Measurements from ENCODE around the gene UGT1A9.

GRCh38 chr2:233658610-233659009 lies 13.1 kb upstream of the UGT1A9 start:
- TF ChIP-seq CTCF (IDR thresholded peaks at IDR 0.05; ENCODE audit: insufficient read depth, low read length, poor library complexity, severe bottlenecking) (no peak), EZH2phosphoT487 (conservative IDR thresholded peaks at IDR 0.05; ENCODE audit: low read length) (no peak)

Measured in SU-DHL-6 (cell line).